Cardiac muscle cell (in vitro differentiated cells and primary cell): ENCODE data around the gene VSIG10L2. TPM values are rescaled to one million over a fixed set of nuclear protein-coding genes. Genes with fewer than 3 reads are reported as not detected.

Experiments used
- DNase-seq, 2 donors: peaks; one replicate each; pipeline versions ENCODE4 v3.0.0 to v3.0.0-alpha.2; 2010 to 2017; ENCODE audit warnings: low read depth in 1 of 2, low spot score in 1 of 2
- H3K27ac ChIP-seq: fragments of 200-600 bp; sonication (generic); 2 replicates; pipeline ENCODE4 v1.5.1; 2016
- H3K27me3 ChIP-seq: fragments of 200-600 bp; sonication (generic); 2 replicates; pipeline ENCODE4 v1.6.0; 2016; ENCODE audit warnings: control low read depth
- H3K36me3 ChIP-seq: fragments of 200-600 bp; sonication (generic); 2 replicates; pipeline ENCODE4 v1.5.1; 2016; ENCODE audit warnings: control low read depth
- H3K4me1 ChIP-seq: fragments of 200-600 bp; sonication (generic); 2 replicates; pipeline ENCODE4 v1.8.1; 2017; ENCODE audit warnings: low read depth, mild to moderate bottlenecking, mixed run types
- H3K4me3 ChIP-seq: fragments of 200-600 bp; sonication (generic); 2 replicates; pipeline ENCODE4 v1.5.1; 2016; ENCODE audit warnings: mild to moderate bottlenecking
- H3K9me3 ChIP-seq: fragments of 200-600 bp; sonication (generic); 2 replicates; pipeline ENCODE4 v1.5.1; 2017; ENCODE audit warnings: low read depth, mild to moderate bottlenecking, control low read depth
- CTCF ChIP-seq: IDR thresholded peaks from 2 replicates; pipeline ENCODE4 v1.5.1; 2012; ENCODE audit warnings: low read depth, mild to moderate bottlenecking, low read length
- polyA plus RNA-seq: library from polyadenylated mRNA; unstranded; fragments of >200 nt; fragmentation: Nextera tagmentation; extraction: Ambion mirVana; gene quantifications from 2 replicates; pipeline ENCODE4 v1.2.1, GENCODE V29; 2016
- total RNA-seq: library from RNA; depleted of rRNA; stranded (reverse); fragments of >200 nt; gene quantifications from 2 replicates; pipeline ENCODE4 v1.2.3, GENCODE V29; 2016

Gene VSIG10L2
- total and polyA plus RNA-seq, 2 experiments from 2014 or later: not detected

- no peak overlapping the region for H3K4me3 ChIP-seq
- H3K36me3 ChIP-seq: peaks cover 8% of the 10 kb centered on the region
- H3K9me3 ChIP-seq: no peaks in the 10 kb centered on the region
- H3K27ac ChIP-seq: no peak overlapping the region
- no peak for DNase-seq
- no peak for TF ChIP-seq CTCF
- no peaks in the 10 kb centered on the region for H3K4me1 ChIP-seq
- H3K27me3 ChIP-seq: no peaks in the 10 kb centered on the region
These were observed 48.7 kb downstream of the VSIG10L2 start for GRCh38 chr11:125994509-125994908.

GRCh38 chr11:125995313-125995712, 49.5 kb downstream of the VSIG10L2 start:
- H3K4me1 ChIP-seq: no peaks in the 10 kb centered on the region
- H3K9me3 ChIP-seq: no peaks in the 10 kb centered on the region
- peaks cover 8% of the 10 kb centered on the region for H3K36me3 ChIP-seq
- no peak for TF ChIP-seq CTCF
- H3K27ac ChIP-seq: no peak overlapping the region
- H3K27me3 ChIP-seq: no peaks in the 10 kb centered on the region
- no peak overlapping the region for H3K4me3 ChIP-seq
- DNase-seq: no peak

GRCh38 chr11:125998267-125998666, 52.4 kb downstream of the VSIG10L2 start:
- Histone ChIP-seq H3K4me1 (no peaks in the 10 kb centered on the region), H3K36me3 (peaks cover 12% of the 10 kb centered on the region), H3K27me3 (no peaks in the 10 kb centered on the region), H3K4me3 (no peak overlapping the region), H3K27ac (no peak overlapping the region), H3K9me3 (no peaks in the 10 kb centered on the region)
- no peak for TF ChIP-seq CTCF
- no peak for DNase-seq

- no peaks in the 10 kb centered on the region for H3K9me3 ChIP-seq
- no peak overlapping the region for H3K27ac ChIP-seq
- no peak for TF ChIP-seq CTCF
- no peak overlapping the region for H3K4me3 ChIP-seq
- H3K36me3 ChIP-seq: peaks cover 8% of the 10 kb centered on the region
- H3K27me3 ChIP-seq: no peaks in the 10 kb centered on the region
- no peak for DNase-seq
- H3K4me1 ChIP-seq: no peaks in the 10 kb centered on the region
These were observed 53.5 kb downstream of the VSIG10L2 start for GRCh38 chr11:125999234-125999880.

GRCh38 chr11:126002181-126002580, 56.3 kb downstream of the VSIG10L2 start:
- no peak overlapping the region for H3K4me3 ChIP-seq
- no peaks in the 10 kb centered on the region for H3K9me3 ChIP-seq
- no peaks in the 10 kb centered on the region for H3K4me1 ChIP-seq
- no peak for TF ChIP-seq CTCF
- no peak overlapping the region for H3K27ac ChIP-seq
- peaks cover 5% of the 10 kb centered on the region for H3K36me3 ChIP-seq
- DNase-seq: no peak
- no peaks in the 10 kb centered on the region for H3K27me3 ChIP-seq

Other genes starting within 250 kb of the VSIG10L2 start
- not detected in 2 replicates for gene PATE1, start 199.8 kb upstream of the VSIG10L2 start, total RNA-seq
- gene PATE1, start 199.8 kb upstream of the VSIG10L2 start, polyA plus RNA-seq: not detected in 2 replicates
- 0.11 TPM in 1 of 2 replicates, not detected in the other for gene PATE2, start 167.2 kb upstream of the VSIG10L2 start, total RNA-seq
- gene PATE2, start 167.2 kb upstream of the VSIG10L2 start, polyA plus RNA-seq: not detected in 2 replicates
- not detected in 2 replicates for gene PATE3, start 157.9 kb upstream of the VSIG10L2 start, total RNA-seq
- gene PATE3, start 157.9 kb upstream of the VSIG10L2 start, polyA plus RNA-seq: not detected in 2 replicates
- gene PATE4, start 112.7 kb upstream of the VSIG10L2 start, total RNA-seq: not detected in 2 replicates
- gene PATE4, start 112.7 kb upstream of the VSIG10L2 start, polyA plus RNA-seq: not detected in 2 replicates
- 2.2 and 3.3 TPM in 2 replicates for gene HYLS1, start 58.4 kb upstream of the VSIG10L2 start, total RNA-seq
- gene HYLS1, start 58.4 kb upstream of the VSIG10L2 start, polyA plus RNA-seq: 4.8 and 5.3 TPM in 2 replicates
- gene PUS3, start 42.8 kb upstream of the VSIG10L2 start, total RNA-seq: 10.1 and 11.4 TPM in 2 replicates
- 13.0 and 15.2 TPM in 2 replicates for gene PUS3, start 42.8 kb upstream of the VSIG10L2 start, polyA plus RNA-seq
- 4.9 and 7.5 TPM in 2 replicates for gene DDX25, start 41.5 kb upstream of the VSIG10L2 start, total RNA-seq
- gene DDX25, start 41.5 kb upstream of the VSIG10L2 start, polyA plus RNA-seq: 6.1 and 18.9 TPM in 2 replicates
- gene CDON, start 116.8 kb downstream of the VSIG10L2 start, total RNA-seq: 13.3 and 17.3 TPM in 2 replicates
- gene CDON, start 116.8 kb downstream of the VSIG10L2 start, polyA plus RNA-seq: 5.5 and 5.7 TPM in 2 replicates